ENCODE measurements around the gene PRKCE.
A peak's percentile ranks its signal among the peaks of the same experiment; 100 is the strongest.

Gene PRKCE

GRCh38 chr2:45728458-45728942 lies 77.0 kb downstream of the PRKCE start:
- no peak for DNase-seq

DNA sequence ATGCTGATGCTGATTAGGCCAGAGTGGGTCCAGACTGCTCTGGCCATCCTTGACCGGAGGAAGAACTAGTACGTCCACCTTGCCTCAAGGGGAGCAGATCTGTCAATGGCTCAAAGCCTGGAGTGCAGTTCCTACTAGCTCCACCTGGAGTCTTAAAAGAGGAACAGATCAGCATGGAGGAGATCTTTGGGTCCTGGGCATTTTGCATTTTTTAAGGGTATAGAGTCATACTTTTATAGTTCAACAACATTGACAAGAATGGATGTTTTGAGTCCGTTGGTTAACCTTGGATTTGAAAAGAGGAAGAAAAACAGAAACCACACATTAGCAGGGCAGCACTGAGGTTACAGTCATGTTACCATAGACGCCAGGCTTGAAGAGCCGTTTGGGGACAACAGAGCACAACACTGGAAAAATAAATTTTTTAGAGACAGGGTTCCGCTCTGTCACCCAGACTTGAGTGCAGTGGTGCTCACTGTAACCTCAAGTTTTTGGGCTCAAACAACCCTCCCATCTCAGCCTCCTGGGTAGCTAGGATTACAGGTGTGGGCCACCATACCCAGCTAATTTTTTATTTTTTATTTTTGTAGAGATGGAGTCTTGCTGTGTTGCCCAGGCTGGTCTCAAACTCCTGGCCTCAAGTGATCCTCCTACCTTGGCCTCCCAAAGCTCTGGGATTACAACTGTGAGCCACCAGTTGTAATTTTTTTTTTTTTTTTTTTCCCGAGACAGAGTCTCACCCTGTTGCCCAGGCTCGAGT lies 78.5 kb downstream of the PRKCE start:
- no peak for DNase-seq

GRCh38 chr2:45731141-45731540 lies 79.7 kb downstream of the PRKCE start:
- no peak for DNase-seq

- DNase-seq, result no peak
Observed at GRCh38 chr2:45732436-45732835, 81.0 kb downstream of the PRKCE start.

- no peak for DNase-seq
Observed at GRCh38 chr2:45732946-45733345, 81.5 kb downstream of the PRKCE start.

DNA sequence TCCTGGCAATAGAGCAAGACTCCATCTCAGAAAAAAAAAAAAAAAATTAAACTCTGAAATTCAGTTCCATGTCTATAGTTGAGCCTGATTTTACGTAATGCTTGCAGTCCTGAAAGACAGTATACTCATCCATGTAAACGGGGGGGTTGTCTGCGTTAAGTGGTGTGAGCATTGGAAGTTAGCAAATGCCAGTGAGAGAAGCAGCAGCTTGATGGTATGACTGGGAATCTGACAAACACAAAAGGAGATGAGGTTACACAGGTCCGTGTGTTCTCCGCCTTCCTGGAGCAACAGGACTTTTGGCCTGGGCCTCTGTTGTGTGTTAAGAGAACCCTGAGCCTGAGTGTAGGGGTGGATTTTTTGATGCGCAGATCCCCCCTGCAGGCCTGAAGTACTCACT lies 82.9 kb downstream of the PRKCE start:
- DNase-seq, result no peak

- DNase-seq, result no peak
Observed at GRCh38 chr2:45734952-45735351, 83.5 kb downstream of the PRKCE start.

GRCh38 chr2:45736757-45737704 lies 85.6 kb downstream of the PRKCE start:
- no peak for DNase-seq

DNA sequence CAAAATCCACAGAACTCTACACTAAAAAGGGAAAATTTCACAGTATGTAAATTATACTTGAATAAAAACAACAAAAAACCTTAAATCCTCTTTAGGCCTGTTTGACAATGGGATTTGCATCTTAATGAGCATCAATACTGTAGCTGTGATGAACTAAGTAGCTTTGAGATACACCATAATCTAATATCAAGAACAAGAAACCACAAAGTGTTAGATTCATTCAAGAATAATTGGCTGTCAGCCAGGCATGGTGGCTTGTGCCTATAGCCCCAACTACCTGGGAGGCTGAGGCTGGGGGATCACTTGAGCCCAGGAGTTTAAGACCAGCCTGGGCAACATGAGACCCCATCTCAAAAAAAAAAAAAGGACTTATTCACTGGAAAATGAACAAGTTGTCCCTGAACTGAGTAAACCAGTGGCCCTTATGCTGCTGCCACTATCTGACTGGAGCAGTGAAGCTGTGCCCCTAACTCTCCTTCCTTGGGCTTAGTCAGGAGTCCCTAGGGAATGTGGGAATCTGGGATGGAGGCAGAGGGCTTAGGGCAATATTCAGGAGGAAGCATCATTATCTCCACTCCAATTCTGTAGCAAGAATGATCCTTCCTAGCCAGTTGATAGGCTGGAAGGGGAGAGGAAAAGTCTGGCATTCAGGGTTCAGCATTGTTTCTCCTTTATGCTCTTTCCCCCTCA lies 88.5 kb downstream of the PRKCE start:
- DNase-seq, result no peak

DNA sequence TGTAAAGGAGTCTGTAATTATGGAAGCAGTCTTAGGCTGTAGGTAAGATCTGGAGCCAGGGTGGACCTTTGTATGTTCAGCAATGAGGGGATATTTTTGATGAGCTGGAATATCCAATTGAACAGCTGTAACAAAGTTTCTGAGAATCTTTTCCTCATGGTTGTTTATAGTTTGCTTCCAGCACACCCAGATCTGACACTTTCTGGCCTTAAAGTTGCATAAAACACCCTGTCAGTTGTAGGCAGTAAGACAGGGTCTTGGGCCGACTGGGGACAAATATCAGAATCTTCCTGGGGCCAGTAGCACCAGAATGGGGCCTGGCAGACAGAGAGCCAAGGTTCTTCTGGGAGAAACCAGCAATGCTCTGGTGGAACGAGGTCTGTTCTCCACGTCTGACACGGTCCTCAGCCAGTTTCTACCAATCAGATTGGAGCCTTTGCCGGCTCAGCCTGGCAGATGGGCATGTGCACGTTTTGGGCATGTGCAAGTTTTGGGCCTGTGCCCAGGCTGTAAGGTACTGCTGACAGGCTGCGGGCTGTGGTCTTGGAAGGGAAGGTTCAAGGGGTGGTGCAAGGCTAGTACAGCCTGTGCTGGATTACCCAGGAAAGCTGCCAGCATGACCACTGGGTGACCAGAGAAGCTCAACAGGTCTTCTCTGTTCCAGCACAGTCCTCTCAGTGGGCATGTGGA lies 89.8 kb downstream of the PRKCE start:
- no peak for DNase-seq

- no peak for DNase-seq
Observed at GRCh38 chr2:45743531-45744396, 92.3 kb downstream of the PRKCE start.

GRCh38 chr2:45745231-45745630 lies 93.8 kb downstream of the PRKCE start:
- DNase-seq, result no peak

DNA sequence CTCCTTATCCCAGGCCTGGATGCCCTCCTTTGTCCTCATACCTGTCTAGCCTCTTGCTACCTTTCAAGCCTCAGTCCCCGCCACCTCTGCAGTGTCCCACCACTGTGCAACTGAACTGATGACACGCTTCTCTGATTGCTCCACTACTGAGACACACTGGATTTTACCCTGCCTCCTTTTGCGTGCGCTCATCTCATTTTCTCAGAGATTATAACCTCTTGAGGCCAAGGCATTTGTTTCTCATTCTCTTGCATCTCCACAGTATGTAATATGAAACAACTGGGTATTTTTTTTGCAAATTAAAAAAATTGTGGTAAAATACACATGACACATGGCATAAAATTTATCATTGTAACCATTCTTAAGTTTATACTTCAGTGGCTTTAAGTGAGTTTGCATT lies 95.4 kb downstream of the PRKCE start:
- no peak for DNase-seq

GRCh38 chr2:45747363-45747762 lies 95.9 kb downstream of the PRKCE start:
- no peak for DNase-seq

GRCh38 chr2:45748239-45748638 lies 96.8 kb downstream of the PRKCE start:
- DNase-seq, result no peak

DNA sequence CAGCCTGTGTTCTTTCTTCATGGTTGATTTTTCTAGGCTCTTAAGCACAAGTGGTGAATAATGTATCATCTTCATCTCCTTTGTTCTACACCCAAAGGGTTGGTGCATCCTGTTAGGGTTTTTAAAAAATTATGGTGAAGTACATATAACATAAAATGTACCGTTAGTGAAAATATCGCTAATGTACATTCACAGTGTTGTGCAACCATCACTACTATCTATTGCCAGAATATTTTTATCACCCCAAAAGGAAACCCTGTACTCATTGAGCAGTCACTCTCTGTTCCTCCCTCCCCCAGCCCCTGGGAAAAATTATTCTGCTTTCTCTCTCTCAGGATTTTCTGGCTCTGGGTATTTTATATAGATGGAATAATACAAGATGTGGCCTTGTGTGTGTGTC lies 98.5 kb downstream of the PRKCE start:
- no peak for DNase-seq

GRCh38 chr2:45750484-45750883 lies 99.0 kb downstream of the PRKCE start:
- peak in 1 of 5 donors; percentile 23 for DNase-seq

- DNase-seq, result no peak
Observed at GRCh38 chr2:45753381-45753780, 101.9 kb downstream of the PRKCE start.

GRCh38 chr2:45754131-45755010 lies 102.9 kb downstream of the PRKCE start:
- no peak for DNase-seq

DNA sequence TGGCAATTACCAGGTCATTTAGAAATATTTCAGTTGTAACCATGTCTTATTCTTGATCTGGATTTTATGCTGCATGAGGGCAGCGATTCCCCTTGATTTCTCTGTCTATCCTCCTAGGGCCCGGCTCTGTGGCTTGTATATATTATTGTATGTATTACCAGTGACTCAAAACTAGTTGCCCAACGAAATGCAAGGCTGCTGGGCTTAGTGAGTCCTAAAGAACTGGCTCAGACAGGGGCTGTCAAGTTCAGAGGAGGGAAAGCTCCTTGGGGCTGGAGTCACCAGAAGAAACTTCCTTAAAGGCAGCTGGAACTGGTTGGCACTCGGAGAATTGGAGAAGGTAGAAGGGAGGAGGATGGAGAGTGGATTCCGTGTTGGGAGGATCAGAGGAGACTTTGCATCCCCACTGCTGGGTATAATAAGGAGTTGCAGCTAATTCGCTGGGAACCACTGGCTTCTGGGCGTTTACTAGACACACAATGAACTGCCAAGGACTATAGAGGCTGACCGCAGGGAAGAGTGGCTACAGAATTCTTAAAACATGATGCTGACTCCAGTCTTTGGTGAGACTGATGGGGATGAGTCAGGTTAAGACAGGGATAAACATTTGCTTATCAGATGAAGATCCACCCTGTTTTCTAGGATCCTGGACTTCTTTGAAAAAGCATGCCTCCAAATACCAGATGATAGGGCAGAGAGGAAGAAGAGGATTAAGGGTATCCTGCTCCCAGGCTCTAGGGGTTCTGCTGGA lies 104.3 kb downstream of the PRKCE start:
- no peak for DNase-seq
